ENCODE results near the gene ABCC5.

Gene ABCC5

DNA sequence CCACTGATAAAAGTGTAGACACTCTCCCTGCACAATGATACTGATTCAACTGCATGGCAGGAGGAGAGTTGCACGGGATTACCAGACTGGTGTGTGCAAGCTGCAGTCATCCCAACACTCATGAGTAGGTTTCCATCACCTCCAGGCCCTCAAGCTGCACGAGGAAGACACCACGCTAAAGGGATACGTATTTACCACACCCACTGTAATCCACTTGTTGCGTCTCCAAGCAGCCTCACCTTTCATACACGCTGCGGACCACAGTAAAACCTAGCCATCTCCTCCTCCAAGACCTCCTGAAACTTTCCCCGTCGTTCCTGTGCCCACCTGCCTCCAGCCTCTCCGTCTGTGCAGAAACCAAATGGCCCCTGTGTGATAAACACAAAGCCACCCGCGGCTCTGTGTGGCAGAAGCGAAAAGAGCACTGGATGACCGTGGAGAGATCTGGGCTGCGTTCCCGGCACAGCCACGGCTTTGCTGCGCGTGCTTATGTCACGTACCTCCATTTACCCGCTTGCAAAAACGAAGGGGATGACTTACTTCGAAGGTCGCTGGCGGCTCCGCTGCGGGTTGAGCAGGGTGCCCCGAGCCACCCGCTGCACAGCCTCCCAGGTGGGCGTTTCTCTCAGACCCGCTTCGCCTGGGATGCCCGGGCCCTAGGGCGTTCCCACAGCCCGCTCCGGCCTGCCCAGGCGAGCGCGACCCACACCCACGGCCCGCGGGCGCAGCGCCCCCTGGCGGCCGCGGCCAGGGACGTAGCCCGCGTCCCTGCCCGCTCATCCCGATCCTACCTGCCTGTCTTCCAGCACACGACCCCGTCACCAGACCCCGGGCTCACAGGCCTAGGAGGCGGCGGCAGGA is 643 bp downstream of the ABCC5 start (continued):
- TF ChIP-seq, protein P1, sequence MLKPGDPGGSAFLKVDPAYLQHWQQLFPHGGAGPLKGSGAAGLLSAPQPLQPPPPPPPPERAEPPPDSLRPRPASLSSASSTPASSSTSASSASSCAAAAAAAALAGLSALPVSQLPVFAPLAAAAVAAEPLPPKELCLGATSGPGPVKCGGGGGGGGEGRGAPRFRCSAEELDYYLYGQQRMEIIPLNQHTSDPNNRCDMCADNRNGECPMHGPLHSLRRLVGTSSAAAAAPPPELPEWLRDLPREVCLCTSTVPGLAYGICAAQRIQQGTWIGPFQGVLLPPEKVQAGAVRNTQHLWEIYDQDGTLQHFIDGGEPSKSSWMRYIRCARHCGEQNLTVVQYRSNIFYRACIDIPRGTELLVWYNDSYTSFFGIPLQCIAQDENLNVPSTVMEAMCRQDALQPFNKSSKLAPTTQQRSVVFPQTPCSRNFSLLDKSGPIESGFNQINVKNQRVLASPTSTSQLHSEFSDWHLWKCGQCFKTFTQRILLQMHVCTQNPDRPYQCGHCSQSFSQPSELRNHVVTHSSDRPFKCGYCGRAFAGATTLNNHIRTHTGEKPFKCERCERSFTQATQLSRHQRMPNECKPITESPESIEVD (tag by site-specific recombination; IDR thresholded peaks at IDR 0.05), result no peak
- TF ChIP-seq ZNF677 (tag by site-specific recombination; IDR thresholded peaks at IDR 0.05) (peak; percentile 42; the same call in 1 of the 2 replicates), ZNF777 (tag by site-specific recombination; IDR thresholded peaks at IDR 0.05; ENCODE audit: borderline replicate concordance) (peak; percentile 12; the same call in 1 of the 2 replicates), PRDM1 (tag by site-specific recombination; IDR thresholded peaks at IDR 0.05) (peak; percentile 61; the same call in 1 of the 2 replicates), ZNF202 (tag by site-specific recombination; IDR thresholded peaks at IDR 0.05; ENCODE audit: borderline replicate concordance) (no peak), ZNF843 (tag by site-specific recombination; IDR thresholded peaks at IDR 0.05) (no peak), ZSCAN30 (tag by site-specific recombination; IDR thresholded peaks at IDR 0.05) (peak; percentile 95)

- ChIA-PET CTCF (interaction anchor here (0.6 to 1.9 kb wide), 3 partner anchors 10 to 119 kb away, joined by 3 to 16 read pairs (median 4); no protein-coding TSS in a partner anchor), POLR2A (interaction anchor here (1.5 kb wide), 1 partner anchor 139 kb away, joined by 3 read pairs; no protein-coding TSS in a partner anchor)
- no peak for TF ChIP-seq PRDM1 (tag by site-specific recombination; IDR thresholded peaks at IDR 0.05)
- no peak for TF ChIP-seq ZNF561 (tag by site-specific recombination; IDR thresholded peaks at IDR 0.05; ENCODE audit: borderline replicate concordance)
- TF ChIP-seq, protein P2, sequence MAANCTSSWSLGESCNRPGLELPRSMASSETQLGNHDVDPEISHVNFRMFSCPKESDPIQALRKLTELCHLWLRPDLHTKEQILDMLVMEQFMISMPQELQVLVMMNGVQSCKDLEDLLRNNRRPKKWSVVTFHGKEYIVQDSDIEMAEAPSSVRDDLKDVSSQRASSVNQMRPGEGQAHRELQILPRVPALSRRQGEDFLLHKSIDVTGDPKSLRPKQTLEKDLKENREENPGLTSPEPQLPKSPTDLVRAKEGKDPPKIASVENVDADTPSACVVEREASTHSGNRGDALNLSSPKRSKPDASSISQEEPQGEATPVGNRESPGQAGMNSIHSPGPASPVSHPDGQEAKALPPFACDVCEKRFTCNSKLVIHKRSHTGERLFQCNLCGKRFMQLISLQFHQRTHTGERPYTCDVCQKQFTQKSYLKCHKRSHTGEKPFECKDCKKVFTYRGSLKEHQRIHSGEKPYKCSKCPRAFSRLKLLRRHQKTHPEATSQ (tag by site-specific recombination; IDR thresholded peaks at IDR 0.05), result no peak
- TF ChIP-seq ZBTB48 (tag by site-specific recombination; IDR thresholded peaks at IDR 0.05), result no peak
- TF ChIP-seq ZNF600 (tag by site-specific recombination; IDR thresholded peaks at IDR 0.05), result 0 out of 2 replicates have a peak, but pooled peaks have one; percentile 19
- TF ChIP-seq ZNF292 (tag by site-specific recombination; IDR thresholded peaks at IDR 0.05; ENCODE audit: borderline replicate concordance, low read depth), result no peak
- TF ChIP-seq, protein P3, sequence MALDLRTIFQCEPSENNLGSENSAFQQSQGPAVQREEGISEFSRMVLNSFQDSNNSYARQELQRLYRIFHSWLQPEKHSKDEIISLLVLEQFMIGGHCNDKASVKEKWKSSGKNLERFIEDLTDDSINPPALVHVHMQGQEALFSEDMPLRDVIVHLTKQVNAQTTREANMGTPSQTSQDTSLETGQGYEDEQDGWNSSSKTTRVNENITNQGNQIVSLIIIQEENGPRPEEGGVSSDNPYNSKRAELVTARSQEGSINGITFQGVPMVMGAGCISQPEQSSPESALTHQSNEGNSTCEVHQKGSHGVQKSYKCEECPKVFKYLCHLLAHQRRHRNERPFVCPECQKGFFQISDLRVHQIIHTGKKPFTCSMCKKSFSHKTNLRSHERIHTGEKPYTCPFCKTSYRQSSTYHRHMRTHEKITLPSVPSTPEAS (tag by site-specific recombination; IDR thresholded peaks at IDR 0.05), result no peak
- TF ChIP-seq, protein P4, sequence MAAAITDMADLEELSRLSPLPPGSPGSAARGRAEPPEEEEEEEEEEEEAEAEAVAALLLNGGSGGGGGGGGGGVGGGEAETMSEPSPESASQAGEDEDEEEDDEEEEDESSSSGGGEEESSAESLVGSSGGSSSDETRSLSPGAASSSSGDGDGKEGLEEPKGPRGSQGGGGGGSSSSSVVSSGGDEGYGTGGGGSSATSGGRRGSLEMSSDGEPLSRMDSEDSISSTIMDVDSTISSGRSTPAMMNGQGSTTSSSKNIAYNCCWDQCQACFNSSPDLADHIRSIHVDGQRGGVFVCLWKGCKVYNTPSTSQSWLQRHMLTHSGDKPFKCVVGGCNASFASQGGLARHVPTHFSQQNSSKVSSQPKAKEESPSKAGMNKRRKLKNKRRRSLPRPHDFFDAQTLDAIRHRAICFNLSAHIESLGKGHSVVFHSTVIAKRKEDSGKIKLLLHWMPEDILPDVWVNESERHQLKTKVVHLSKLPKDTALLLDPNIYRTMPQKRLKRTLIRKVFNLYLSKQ (tag by site-specific recombination; IDR thresholded peaks at IDR 0.05; ENCODE audit: borderline replicate concordance), result no peak
- no peak for TF ChIP-seq ZNF302 (tag by site-specific recombination; IDR thresholded peaks at IDR 0.05; ENCODE audit: low read depth)
- no peak for TF ChIP-seq ZNF114 (tag by site-specific recombination; IDR thresholded peaks at IDR 0.05)
- TF ChIP-seq, protein P5, sequence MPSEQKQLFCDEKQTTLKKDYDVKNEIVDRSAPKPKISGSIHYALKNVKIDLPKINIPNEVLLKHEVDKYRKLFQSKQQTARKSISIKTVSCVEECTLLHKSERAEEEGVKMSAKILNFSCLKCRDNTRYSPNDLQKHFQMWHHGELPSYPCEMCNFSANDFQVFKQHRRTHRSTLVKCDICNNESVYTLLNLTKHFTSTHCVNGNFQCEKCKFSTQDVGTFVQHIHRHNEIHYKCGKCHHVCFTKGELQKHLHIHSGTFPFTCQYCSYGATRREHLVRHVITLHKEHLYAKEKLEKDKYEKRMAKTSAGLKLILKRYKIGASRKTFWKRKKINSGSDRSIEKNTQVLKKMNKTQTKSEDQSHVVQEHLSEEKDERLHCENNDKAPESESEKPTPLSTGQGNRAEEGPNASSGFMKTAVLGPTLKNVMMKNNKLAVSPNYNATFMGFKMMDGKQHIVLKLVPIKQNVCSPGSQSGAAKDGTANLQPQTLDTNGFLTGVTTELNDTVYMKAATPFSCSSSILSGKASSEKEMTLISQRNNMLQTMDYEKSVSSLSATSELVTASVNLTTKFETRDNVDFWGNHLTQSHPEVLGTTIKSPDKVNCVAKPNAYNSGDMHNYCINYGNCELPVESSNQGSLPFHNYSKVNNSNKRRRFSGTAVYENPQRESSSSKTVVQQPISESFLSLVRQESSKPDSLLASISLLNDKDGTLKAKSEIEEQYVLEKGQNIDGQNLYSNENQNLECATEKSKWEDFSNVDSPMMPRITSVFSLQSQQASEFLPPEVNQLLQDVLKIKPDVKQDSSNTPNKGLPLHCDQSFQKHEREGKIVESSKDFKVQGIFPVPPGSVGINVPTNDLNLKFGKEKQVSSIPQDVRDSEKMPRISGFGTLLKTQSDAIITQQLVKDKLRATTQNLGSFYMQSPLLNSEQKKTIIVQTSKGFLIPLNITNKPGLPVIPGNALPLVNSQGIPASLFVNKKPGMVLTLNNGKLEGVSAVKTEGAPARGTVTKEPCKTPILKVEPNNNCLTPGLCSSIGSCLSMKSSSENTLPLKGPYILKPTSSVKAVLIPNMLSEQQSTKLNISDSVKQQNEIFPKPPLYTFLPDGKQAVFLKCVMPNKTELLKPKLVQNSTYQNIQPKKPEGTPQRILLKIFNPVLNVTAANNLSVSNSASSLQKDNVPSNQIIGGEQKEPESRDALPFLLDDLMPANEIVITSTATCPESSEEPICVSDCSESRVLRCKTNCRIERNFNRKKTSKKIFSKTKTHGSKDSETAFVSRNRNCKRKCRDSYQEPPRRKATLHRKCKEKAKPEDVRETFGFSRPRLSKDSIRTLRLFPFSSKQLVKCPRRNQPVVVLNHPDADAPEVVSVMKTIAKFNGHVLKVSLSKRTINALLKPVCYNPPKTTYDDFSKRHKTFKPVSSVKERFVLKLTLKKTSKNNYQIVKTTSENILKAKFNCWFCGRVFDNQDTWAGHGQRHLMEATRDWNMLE (tag by site-specific recombination; conservative IDR thresholded peaks at IDR 0.05; ENCODE audit: low read depth), result no peak
- TF ChIP-seq, protein P6, sequence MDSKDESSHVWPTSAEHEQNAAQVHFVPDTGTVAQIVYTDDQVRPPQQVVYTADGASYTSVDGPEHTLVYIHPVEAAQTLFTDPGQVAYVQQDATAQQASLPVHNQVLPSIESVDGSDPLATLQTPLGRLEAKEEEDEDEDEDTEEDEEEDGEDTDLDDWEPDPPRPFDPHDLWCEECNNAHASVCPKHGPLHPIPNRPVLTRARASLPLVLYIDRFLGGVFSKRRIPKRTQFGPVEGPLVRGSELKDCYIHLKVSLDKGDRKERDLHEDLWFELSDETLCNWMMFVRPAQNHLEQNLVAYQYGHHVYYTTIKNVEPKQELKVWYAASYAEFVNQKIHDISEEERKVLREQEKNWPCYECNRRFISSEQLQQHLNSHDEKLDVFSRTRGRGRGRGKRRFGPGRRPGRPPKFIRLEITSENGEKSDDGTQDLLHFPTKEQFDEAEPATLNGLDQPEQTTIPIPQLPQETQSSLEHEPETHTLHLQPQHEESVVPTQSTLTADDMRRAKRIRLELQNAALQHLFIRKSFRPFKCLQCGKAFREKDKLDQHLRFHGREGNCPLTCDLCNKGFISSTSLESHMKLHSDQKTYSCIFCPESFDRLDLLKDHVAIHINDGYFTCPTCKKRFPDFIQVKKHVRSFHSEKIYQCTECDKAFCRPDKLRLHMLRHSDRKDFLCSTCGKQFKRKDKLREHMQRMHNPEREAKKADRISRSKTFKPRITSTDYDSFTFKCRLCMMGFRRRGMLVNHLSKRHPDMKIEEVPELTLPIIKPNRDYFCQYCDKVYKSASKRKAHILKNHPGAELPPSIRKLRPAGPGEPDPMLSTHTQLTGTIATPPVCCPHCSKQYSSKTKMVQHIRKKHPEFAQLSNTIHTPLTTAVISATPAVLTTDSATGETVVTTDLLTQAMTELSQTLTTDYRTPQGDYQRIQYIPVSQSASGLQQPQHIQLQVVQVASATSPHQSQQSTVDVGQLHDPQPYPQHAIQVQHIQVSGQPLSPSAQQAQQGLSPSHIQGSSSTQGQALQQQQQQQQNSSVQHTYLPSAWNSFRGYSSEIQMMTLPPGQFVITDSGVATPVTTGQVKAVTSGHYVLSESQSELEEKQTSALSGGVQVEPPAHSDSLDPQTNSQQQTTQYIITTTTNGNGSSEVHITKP (tag by site-specific recombination; IDR thresholded peaks at IDR 0.05), result peak; percentile 30; the same call in 1 of the 2 replicates
These were observed 1.5 kb downstream of the ABCC5 start for GRCh38 chr3:184016169-184016570.

More at GRCh38 chr3:184016169-184016570, 1.5 kb downstream of the ABCC5 start:
- Histone ChIP-seq H3K4me1 (ENCODE audit: control insufficient read depth, insufficient read depth, low read length) (no peaks in the 10 kb centered on the region), H3K4me3 (ENCODE audit: low read depth, low read length) (no peak overlapping the region), H3K36me3 (ENCODE audit: control insufficient read depth in 2 of 2, insufficient read depth in 1 of 2, low read length in 2 of 2) (peaks cover 0 to 29% of the 10 kb centered on the region in 2 experiments; a peak in 2 of 3 replicates), H3K27ac (ENCODE audit: extremely low read depth, low read depth, low read length) (no peak overlapping the region), H3K9me3 (ENCODE audit: control insufficient read depth, insufficient read depth, low read depth, low read length) (no peaks in the 10 kb centered on the region)
